ENCODE data around the gene HOXA13.

DNA sequence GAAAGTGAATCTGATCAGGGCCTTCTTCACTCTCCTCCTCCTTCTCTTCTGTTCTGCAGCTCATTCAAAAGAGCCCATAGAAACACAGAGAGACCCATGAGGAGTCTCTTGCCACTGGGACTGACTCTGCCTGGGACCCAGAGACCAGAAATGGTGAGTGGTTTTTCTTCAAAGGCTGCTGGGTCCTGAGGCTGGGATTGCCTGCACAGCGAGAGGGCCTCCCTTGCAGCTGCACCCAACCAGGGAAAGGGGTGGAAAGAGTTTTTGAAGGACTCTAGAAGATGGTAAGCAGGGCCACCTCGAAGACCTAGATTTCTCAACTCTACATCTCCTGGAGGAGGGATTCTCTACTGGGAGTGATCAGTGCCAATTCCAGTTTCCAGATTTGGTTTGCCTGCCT is 15.5 kb upstream of the HOXA13 start:
- TF ChIP-seq, protein P1, sequence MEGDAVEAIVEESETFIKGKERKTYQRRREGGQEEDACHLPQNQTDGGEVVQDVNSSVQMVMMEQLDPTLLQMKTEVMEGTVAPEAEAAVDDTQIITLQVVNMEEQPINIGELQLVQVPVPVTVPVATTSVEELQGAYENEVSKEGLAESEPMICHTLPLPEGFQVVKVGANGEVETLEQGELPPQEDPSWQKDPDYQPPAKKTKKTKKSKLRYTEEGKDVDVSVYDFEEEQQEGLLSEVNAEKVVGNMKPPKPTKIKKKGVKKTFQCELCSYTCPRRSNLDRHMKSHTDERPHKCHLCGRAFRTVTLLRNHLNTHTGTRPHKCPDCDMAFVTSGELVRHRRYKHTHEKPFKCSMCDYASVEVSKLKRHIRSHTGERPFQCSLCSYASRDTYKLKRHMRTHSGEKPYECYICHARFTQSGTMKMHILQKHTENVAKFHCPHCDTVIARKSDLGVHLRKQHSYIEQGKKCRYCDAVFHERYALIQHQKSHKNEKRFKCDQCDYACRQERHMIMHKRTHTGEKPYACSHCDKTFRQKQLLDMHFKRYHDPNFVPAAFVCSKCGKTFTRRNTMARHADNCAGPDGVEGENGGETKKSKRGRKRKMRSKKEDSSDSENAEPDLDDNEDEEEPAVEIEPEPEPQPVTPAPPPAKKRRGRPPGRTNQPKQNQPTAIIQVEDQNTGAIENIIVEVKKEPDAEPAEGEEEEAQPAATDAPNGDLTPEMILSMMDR (IDR thresholded peaks at IDR 0.05; ENCODE audit: low read depth, low read length, missing input control), result no peak
- no peak for TF ChIP-seq TAF1 (conservative IDR thresholded peaks at IDR 0.05)
- TF ChIP-seq, protein P2, sequence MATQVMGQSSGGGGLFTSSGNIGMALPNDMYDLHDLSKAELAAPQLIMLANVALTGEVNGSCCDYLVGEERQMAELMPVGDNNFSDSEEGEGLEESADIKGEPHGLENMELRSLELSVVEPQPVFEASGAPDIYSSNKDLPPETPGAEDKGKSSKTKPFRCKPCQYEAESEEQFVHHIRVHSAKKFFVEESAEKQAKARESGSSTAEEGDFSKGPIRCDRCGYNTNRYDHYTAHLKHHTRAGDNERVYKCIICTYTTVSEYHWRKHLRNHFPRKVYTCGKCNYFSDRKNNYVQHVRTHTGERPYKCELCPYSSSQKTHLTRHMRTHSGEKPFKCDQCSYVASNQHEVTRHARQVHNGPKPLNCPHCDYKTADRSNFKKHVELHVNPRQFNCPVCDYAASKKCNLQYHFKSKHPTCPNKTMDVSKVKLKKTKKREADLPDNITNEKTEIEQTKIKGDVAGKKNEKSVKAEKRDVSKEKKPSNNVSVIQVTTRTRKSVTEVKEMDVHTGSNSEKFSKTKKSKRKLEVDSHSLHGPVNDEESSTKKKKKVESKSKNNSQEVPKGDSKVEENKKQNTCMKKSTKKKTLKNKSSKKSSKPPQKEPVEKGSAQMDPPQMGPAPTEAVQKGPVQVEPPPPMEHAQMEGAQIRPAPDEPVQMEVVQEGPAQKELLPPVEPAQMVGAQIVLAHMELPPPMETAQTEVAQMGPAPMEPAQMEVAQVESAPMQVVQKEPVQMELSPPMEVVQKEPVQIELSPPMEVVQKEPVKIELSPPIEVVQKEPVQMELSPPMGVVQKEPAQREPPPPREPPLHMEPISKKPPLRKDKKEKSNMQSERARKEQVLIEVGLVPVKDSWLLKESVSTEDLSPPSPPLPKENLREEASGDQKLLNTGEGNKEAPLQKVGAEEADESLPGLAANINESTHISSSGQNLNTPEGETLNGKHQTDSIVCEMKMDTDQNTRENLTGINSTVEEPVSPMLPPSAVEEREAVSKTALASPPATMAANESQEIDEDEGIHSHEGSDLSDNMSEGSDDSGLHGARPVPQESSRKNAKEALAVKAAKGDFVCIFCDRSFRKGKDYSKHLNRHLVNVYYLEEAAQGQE (IDR thresholded peaks at IDR 0.05), result no peak

Data from liver (tissue), 3 donors.